ENCODE measurements around the gene TNKS1BP1.

- TF ChIP-seq SP1 (IDR thresholded peaks at IDR 0.05) = no peak
- no peak for TF ChIP-seq LEF1 (IDR thresholded peaks at IDR 0.05; ENCODE audit: borderline replicate concordance)
- no peak for TF ChIP-seq FOXK2 (IDR thresholded peaks at IDR 0.05)
These were observed 32.6 kb upstream of the TNKS1BP1 start for GRCh38 chr11:57357310-57357709.
